ENCODE data around the gene SPACA6.

- TF ChIP-seq CTCF (conservative IDR thresholded peaks at IDR 0.05; ENCODE audit: low read length), result no peak
- no peak for TF ChIP-seq EZH2phosphoT487 (IDR thresholded peaks at IDR 0.05; ENCODE audit: borderline replicate concordance, low read depth, low read length)
These were observed 662 bp upstream of the SPACA6 start for GRCh38 chr19:51692468-51692867.

Measured in OCI-LY7 (cell line).